Psoas muscle (tissue), 8 donors: ENCODE results near the gene GAL3ST1. TPM values are rescaled to one million over a fixed set of nuclear protein-coding genes. Genes with fewer than 3 reads are reported as not detected.

Experiments used
- ATAC-seq, 4 donors: fragments of 200-7000 bp; cut with Tn5 transposase; one replicate each; pipeline ENCODE4 v1.9.1; 2020; ENCODE audit warnings: moderate library complexity in 3 of 4, mild to moderate bottlenecking in 2 of 4
- DNase-seq, 2 donors: peaks; one replicate each; pipeline ENCODE4 v3.0.0-alpha.2; 2020
- H3K27ac ChIP-seq: fragments of 200-600 bp; one replicate; pipeline ENCODE4 v1.8.0; 2022
- H3K27me3 ChIP-seq, 3 donors: fragments of 200-600 bp in 1 of 3; one replicate each; pipeline versions ENCODE4 v1.6.1 to v1.8.0; 2013 to 2022; ENCODE audit warnings: low read length in 2 of 3, mild to moderate bottlenecking in 2 of 3, moderate library complexity in 1 of 3; ENCODE audit not compliant: insufficient read depth in 3 of 3
- H3K36me3 ChIP-seq, 2 donors: fragments of 200-600 bp in 1 of 2; one replicate each; pipeline versions ENCODE4 v1.6.1 to v1.8.0; 2013 to 2022; ENCODE audit warnings: low read depth in 1 of 2, mild to moderate bottlenecking in 1 of 2, moderate library complexity in 1 of 2; ENCODE audit not compliant: insufficient read depth in 1 of 2
- H3K4me1 ChIP-seq: fragments of 200-600 bp; one replicate; pipeline ENCODE4 v1.8.0; 2022
- H3K4me3 ChIP-seq: fragments of 200-600 bp; one replicate; pipeline ENCODE4 v1.8.0; 2022; ENCODE audit warnings: mild to moderate bottlenecking
- H3K9me3 ChIP-seq: fragments of 200-600 bp; one replicate; pipeline ENCODE4 v1.8.0; 2022
- WGBS, 3 donors: extraction: QIAGEN DNeasy Blood & Tissue Kit; methylation state at CpG; one replicate each; pipeline versions ENCODE4 v1.1.6 to v1.1.7; 2013; 5-methylcytosine and 5-hydroxymethylcytosine counted together
- intact Hi-C, 2 donors: fragments of 100-400 bp; cut with DNase I; formaldehyde crosslinking; loops; one replicate each; pipeline versions ENCODE4 v1.11.0 to v1.14.2; 2022
- polyA plus RNA-seq, 3 donors: library from polyadenylated mRNA; stranded (reverse); fragments of 200-250 nt; gene quantifications; one replicate each; pipeline ENCODE4 v1.2.3, GENCODE V29; 2013
- total RNA-seq, 4 donors: library from RNA; stranded (reverse); fragmentation: NEBNext Ultra II Directional in 2 of 4; extraction: Animal tissue kit (Norgen Biotek cat#: 25700) in 2 of 4; gene quantifications; one replicate each; pipeline versions ENCODE4 v1.2.1 to v1.2.4, GENCODE V29; 2021 to 2023
- TF ChIP-seq, protein P1 (sequence below): fragments of 200-600 bp; IDR thresholded peaks from one replicate; pipeline ENCODE4 v1.8.0; 2022; ENCODE audit warnings: antibody characterized with exemption
- donor health status: healthy with polysubstance abuse.
- donor health status: DM: no; HTN: no; CAD: no; lungs with moderate emphysema.
- donor health status: Bipolar disorder and iron deficiency.
- donor health status: healthy.
- donor health status: DM: yes; HTN: yes; CAD: no.
- donor health status: DM: no; HTN: no; CAD: no.
- donor health status: DM: no; HTN: no; CAD: no.
- donor health status: DM: yes; HTN: yes; CAD: no.

GAL3ST1 gene
- total and polyA plus RNA-seq, 7 donors, result 0.21 to 2.7 (median 0.80) TPM

DNA sequence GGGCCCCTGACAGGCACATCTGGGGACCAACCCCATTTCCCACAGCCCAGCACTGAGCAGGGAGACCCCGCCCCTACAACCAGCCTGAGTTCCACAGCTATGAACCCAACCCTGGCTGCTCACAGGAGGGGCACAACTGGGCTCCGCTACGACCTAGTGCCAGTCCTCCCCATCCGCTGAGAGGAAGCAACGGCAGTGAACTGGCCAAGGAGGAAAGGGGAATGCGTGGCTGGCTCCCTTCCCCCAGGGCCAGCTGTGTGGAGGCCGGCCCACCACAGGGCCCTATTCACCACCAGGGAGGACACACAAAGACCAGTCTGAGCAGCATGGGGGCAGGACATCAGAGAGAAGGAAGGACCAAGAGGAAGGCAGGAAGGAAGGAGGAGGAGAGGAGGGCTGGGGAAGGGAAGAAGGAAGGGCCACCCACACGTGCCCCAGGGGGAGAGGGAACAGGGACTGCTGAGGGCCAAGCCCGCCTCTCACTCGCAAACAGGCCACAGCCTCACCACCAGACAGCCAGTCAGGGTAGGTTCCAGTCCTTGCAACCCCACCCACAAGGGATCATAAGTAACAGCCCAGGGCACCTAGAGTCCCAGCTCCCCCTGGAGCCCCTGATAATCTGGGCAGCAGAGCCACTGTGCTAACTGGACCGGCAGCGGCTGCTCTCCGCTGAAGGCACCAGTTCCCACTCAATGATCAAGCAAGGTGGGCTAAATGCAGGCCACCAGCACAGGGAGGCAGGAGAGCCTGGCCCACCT, 8.5 kb upstream of the GAL3ST1 start:
- no peaks in the 10 kb centered on the region for H3K9me3 ChIP-seq
- TF ChIP-seq, protein P1, sequence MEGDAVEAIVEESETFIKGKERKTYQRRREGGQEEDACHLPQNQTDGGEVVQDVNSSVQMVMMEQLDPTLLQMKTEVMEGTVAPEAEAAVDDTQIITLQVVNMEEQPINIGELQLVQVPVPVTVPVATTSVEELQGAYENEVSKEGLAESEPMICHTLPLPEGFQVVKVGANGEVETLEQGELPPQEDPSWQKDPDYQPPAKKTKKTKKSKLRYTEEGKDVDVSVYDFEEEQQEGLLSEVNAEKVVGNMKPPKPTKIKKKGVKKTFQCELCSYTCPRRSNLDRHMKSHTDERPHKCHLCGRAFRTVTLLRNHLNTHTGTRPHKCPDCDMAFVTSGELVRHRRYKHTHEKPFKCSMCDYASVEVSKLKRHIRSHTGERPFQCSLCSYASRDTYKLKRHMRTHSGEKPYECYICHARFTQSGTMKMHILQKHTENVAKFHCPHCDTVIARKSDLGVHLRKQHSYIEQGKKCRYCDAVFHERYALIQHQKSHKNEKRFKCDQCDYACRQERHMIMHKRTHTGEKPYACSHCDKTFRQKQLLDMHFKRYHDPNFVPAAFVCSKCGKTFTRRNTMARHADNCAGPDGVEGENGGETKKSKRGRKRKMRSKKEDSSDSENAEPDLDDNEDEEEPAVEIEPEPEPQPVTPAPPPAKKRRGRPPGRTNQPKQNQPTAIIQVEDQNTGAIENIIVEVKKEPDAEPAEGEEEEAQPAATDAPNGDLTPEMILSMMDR, result no peak
- no peak overlapping the region for H3K27ac ChIP-seq
- intact Hi-C loops, result no loop called here
- ATAC-seq, result no peak
- DNase-seq, result no peak
- H3K36me3 ChIP-seq, result peaks cover 17 to 100% of the 10 kb centered on the region in 2 donors
- 58 to 69% (median 65%) methylated on average over 13 of the region's 13 CpGs for WGBS, 3 donors
- H3K4me3 ChIP-seq, result no peak overlapping the region
- H3K4me1 ChIP-seq, result no peaks in the 10 kb centered on the region
- H3K27me3 ChIP-seq, result no peaks in the 10 kb centered on the region

DNA sequence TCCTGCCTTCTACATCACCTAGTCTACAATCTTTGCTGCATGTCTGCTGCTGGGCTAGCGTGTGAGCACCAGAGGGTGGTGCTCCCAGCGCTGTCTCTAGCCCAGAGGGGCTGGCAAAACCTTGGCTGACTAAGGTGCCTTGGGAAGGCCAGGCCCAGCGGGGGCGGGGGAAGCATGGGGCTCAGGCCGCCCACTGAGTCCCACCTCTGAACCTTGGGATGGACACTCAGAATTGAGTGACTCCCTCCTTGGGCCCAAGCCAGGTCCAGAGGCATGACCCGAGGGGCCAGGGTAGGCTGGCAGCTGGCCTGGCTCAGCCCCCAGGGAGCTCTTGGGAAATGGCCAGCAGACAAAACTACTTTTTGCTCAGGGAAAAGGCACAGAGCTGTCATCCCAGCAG, 7.6 kb upstream of the GAL3ST1 start:
- H3K4me3 ChIP-seq, result no peak overlapping the region
- no peaks in the 10 kb centered on the region for H3K4me1 ChIP-seq
- H3K27me3 ChIP-seq, result no peaks in the 10 kb centered on the region
- H3K36me3 ChIP-seq, result peaks cover 14 to 100% of the 10 kb centered on the region in 2 donors
- ATAC-seq, result no peak
- TF ChIP-seq, protein P1, result no peak
- intact Hi-C loops, result no loop called here
- no peaks in the 10 kb centered on the region for H3K9me3 ChIP-seq
- 84 to 87% (median 84%) methylated on average over 6 of the region's 6 CpGs for WGBS, 3 donors
- H3K27ac ChIP-seq, result no peak overlapping the region
- DNase-seq, result no peak

DNA sequence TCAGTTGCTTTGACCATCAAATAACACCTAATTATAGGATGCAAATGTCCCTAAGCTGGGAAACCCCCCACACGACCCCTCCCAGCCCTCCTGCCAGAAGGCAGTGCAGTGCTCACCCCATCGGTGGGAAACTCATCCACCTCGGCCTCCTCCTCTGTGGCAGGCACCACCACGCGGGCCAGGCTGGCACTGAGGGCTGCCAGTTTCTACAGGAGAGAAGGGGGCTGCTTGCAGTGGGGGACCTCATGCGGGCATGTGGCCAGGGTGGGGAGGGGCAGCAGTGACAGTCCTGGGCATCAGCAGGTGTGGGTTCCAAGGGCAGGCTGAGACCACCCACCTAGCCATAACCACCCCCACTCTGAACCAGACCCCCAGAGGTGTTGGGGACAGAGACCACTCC, 6.4 kb upstream of the GAL3ST1 start:
- Histone ChIP-seq H3K36me3 (peaks cover 14 to 100% of the 10 kb centered on the region in 2 donors), H3K27me3 (no peaks in the 10 kb centered on the region), H3K4me1 (no peaks in the 10 kb centered on the region), H3K9me3 (no peaks in the 10 kb centered on the region), H3K27ac (no peak overlapping the region), H3K4me3 (no peak overlapping the region)
- intact Hi-C loops, result no loop called here
- 84 to 89% (median 88%) methylated on average over 6 of the region's 6 CpGs for WGBS, 3 donors
- DNase-seq, result no peak
- TF ChIP-seq, protein P1, result no peak
- ATAC-seq, result no peak

DNA sequence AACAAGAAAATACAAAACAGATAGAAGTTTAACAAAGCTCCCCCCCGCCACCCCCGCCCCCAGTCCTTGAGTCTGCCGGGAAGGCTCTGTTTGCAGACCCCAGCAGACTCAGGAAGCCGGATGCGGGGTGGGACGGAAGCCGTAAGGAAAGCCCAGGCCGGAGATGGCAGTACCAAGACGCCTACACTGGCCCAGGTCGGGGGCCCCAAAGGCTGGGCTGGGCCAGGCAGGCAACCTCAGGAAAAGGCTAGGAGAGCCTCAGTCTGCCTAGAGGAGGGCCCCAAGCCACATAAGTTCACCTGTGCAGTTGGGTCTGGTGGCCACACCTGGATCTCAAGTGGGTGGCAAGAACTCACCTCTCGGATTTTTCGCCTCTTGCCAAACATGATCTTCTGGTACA, 4.0 kb upstream of the GAL3ST1 start:
- Histone ChIP-seq H3K27ac (no peak overlapping the region), H3K27me3 (no peaks in the 10 kb centered on the region), H3K36me3 (peaks cover 5 to 83% of the 10 kb centered on the region in 2 donors), H3K4me3 (no peak overlapping the region), H3K9me3 (no peaks in the 10 kb centered on the region), H3K4me1 (peaks cover 8% of the 10 kb centered on the region)
- DNase-seq, result peak in 1 of 2 donors; percentile 26
- 90 to 95% (median 94%) methylated on average over 12 of the region's 12 CpGs for WGBS, 3 donors
- intact Hi-C loops, result loop anchor here in 1 of 2 donors (10.0 kb wide), 1 partner anchor 64 kb away; no protein-coding TSS in a partner anchor
- TF ChIP-seq, protein P1, result no peak
- ATAC-seq, result no peak
